Tibial artery (tissue), 4 donors: ENCODE measurements around the gene AHI1.

Source experiments
- DNase-seq, 2 donors: peaks; one replicate each; pipeline ENCODE4 v3.0.0-alpha.2; 2019
- H3K27ac ChIP-seq, 2 donors: fragments of 200-600 bp; sonication (generic) in 1 of 2; 1 replicate in 1 of 2; 2 replicates in 1 of 2; pipeline ENCODE4 v1.5.1; 2018 to 2019; ENCODE audit warnings: mild to moderate bottlenecking in 1 of 2
- H3K27me3 ChIP-seq, 2 donors: fragments of 200-600 bp; sonication (generic) in 1 of 2; one replicate each; pipeline versions ENCODE4 v1.5.1 to v1.6.0; 2016 to 2019
- H3K36me3 ChIP-seq, 3 donors: fragments of 200-600 bp; sonication (generic) in 2 of 3; one replicate each; pipeline ENCODE4 v1.5.1; 2016 to 2019; ENCODE audit warnings: mild to moderate bottlenecking in 2 of 3
- H3K4me1 ChIP-seq, 4 donors: fragments of 200-600 bp; sonication (generic) in 2 of 4; 1 replicate in 3 of 4; 2 replicates in 1 of 4; pipeline ENCODE4 v1.5.1; 2016 to 2019
- H3K4me3 ChIP-seq, 2 donors: fragments of 200-600 bp; sonication (generic) in 1 of 2; 1 replicate in 1 of 2; 2 replicates in 1 of 2; pipeline ENCODE4 v1.5.1; 2018 to 2019; ENCODE audit warnings: mild to moderate bottlenecking in 2 of 2
- H3K9me3 ChIP-seq, 3 donors: fragments of 200-600 bp; sonication (generic) in 1 of 3; one replicate each; pipeline ENCODE4 v1.5.1; 2016 to 2019
- CTCF ChIP-seq, 2 experiments: fragments of 200-600 bp in 1 of 2; fragments of 450-650 bp in 1 of 2; IDR thresholded peaks; one replicate each; pipeline ENCODE4 v1.5.1; 2017 to 2019; ENCODE audit warnings: antibody characterized with exemption in 2 of 2, mild to moderate bottlenecking in 1 of 2, moderate library complexity in 1 of 2
- intact Hi-C: fragments of 100-400 bp; cut with DNase I; formaldehyde crosslinking; loops from one replicate; pipeline ENCODE4 v1.15.0; 2023; ENCODE audit warnings: low total_unique reads

AHI1 gene

DNA sequence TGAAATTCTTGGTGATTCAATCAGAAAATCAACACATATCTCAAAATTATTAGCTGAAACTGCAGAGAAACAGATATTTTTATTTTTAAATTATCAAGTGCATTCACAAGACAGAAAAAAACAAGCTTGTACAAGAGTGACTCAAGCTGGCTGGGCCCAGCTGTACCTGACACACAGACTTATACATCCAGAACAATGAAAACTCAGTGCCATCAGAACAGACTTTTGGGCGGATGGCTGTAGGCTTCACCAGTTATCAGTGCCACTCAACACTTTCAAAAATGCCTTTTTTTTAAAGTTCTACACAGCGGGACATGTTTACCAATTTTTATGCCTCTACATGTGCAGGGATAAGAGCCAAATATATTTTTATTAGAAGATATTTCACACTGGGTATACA is 213.6 kb downstream of the AHI1 start:
- intact Hi-C loops: no loop called here
- Histone ChIP-seq H3K27ac (no peak overlapping the region), H3K4me1 (no peaks in the 10 kb centered on the region), H3K9me3 (no peaks in the 10 kb centered on the region), H3K36me3 (peaks cover 2 to 16% (median 14%) of the 10 kb centered on the region in 3 donors), H3K27me3 (no peaks in the 10 kb centered on the region), H3K4me3 (no peak overlapping the region)
- DNase-seq: no peak
- TF ChIP-seq CTCF (IDR thresholded peaks at IDR 0.05): no peak

GRCh38 chr6:135282395-135282794 is 215.1 kb downstream of the AHI1 start:
- no peak for DNase-seq
- Histone ChIP-seq H3K4me1 (no peaks in the 10 kb centered on the region), H3K4me3 (no peak overlapping the region), H3K36me3 (peaks cover 0 to 7% (median 4%) of the 10 kb centered on the region in 3 donors), H3K27me3 (no peaks in the 10 kb centered on the region), H3K9me3 (no peaks in the 10 kb centered on the region), H3K27ac (no peak overlapping the region)
- no peak for TF ChIP-seq CTCF (IDR thresholded peaks at IDR 0.05)
- intact Hi-C loops: no loop called here

- Histone ChIP-seq H3K4me3 (no peak overlapping the region), H3K4me1 (no peaks in the 10 kb centered on the region), H3K36me3 (peaks cover 0 to 5% (median 0%) of the 10 kb centered on the region in 3 donors), H3K9me3 (no peaks in the 10 kb centered on the region), H3K27ac (no peak overlapping the region), H3K27me3 (no peaks in the 10 kb centered on the region)
- DNase-seq: no peak
- TF ChIP-seq CTCF (IDR thresholded peaks at IDR 0.05): no peak
- intact Hi-C loops: no loop called here
Measured at GRCh38 chr6:135281964-135282363, 215.6 kb downstream of the AHI1 start.

DNA sequence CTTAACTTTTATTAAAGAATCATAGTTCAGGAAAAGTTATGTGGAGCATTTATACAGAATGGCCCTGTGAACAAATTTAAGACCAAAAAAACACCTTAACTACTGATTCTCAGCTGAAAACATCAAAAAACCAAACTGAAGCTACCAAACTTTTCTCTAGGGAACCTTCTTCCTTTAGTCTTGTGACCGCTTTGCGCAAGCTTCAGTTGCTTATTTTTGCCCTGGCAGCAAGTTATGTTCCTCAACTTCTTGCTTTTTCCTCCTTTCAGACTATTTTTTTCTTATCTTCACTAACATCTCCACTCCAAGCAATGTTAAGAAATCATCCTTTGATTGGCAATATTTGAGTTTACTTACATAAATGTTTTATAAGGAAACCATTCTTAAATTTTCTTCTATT is 216.3 kb downstream of the AHI1 start:
- Histone ChIP-seq H3K36me3 (peaks cover 0 to 5% (median 0%) of the 10 kb centered on the region in 3 donors), H3K27ac (no peak overlapping the region), H3K4me1 (no peaks in the 10 kb centered on the region), H3K9me3 (no peaks in the 10 kb centered on the region), H3K27me3 (no peaks in the 10 kb centered on the region), H3K4me3 (no peak overlapping the region)
- TF ChIP-seq CTCF (IDR thresholded peaks at IDR 0.05): no peak
- peak in 1 of 2 donors; percentile 47 for DNase-seq
- intact Hi-C loops: no loop called here

- H3K4me3 ChIP-seq: no peak overlapping the region
- peaks cover 0 to 5% (median 0%) of the 10 kb centered on the region in 3 donors for H3K36me3 ChIP-seq
- H3K27ac ChIP-seq: no peak overlapping the region
- H3K4me1 ChIP-seq: no peaks in the 10 kb centered on the region
- peak in 1 of 2 donors; percentile 35 for DNase-seq
- intact Hi-C loops: no loop called here
- H3K9me3 ChIP-seq: no peaks in the 10 kb centered on the region
- TF ChIP-seq CTCF (IDR thresholded peaks at IDR 0.05): no peak
- H3K27me3 ChIP-seq: no peaks in the 10 kb centered on the region
Measured at GRCh38 chr6:135280375-135281136, 217.0 kb downstream of the AHI1 start.
